ENCODE measurements around the gene TRIM56. TPM values are rescaled to one million over a fixed set of nuclear protein-coding genes. Genes with fewer than 3 reads are reported as not detected.
A peak's percentile ranks its signal among the peaks of the same experiment; 100 is the strongest.

TRIM56 gene
- total and polyA plus RNA-seq, 9 of the 15 experiments (the other 6 are each of a cell fraction or from before 2014, with no cell fraction given), result 2.0 to 29.7 (median 11.6) TPM

- TF ChIP-seq RCOR1 (IDR thresholded peaks at IDR 0.05; ENCODE audit: borderline replicate concordance in 1 of 2, low read depth in 2 of 2, low read length in 2 of 2) (peak in 1 of 2 experiments; percentile 82; a peak in 2 of 4 replicates), MCM5 (IDR thresholded peaks at IDR 0.05; ENCODE audit: low read depth) (no peak), YY1 (IDR thresholded peaks at IDR 0.05; ENCODE audit: borderline replicate concordance in 1 of 3, control insufficient read depth in 1 of 3, extremely low read depth in 1 of 3, insufficient read depth in 3 of 3, insufficient read length in 1 of 3, insufficient replicate concordance in 2 of 3, low read depth in 1 of 3, low read length in 2 of 3) (peak in 1 of 3 experiments; percentile 48), CCAR2 (IDR thresholded peaks at IDR 0.05; ENCODE audit: low read depth, low read length) (no peak), RNF219 (CRISPR knock-in tag; IDR thresholded peaks at IDR 0.05) (no peak), PTTG1 (tag; IDR thresholded peaks at IDR 0.05; ENCODE audit: low read depth) (no peak), HEY1 (CRISPR knock-in tag; IDR thresholded peaks at IDR 0.05; ENCODE audit: borderline replicate concordance) (no peak), PYGO2 (tag; IDR thresholded peaks at IDR 0.05) (no peak), HNRNPUL1 (IDR thresholded peaks at IDR 0.05; ENCODE audit: low read length) (no peak), KLF6 (CRISPR knock-in tag; IDR thresholded peaks at IDR 0.05; ENCODE audit: borderline replicate concordance) (no peak), MCM7 (IDR thresholded peaks at IDR 0.05) (no peak), E4F1 (CRISPR knock-in tag; IDR thresholded peaks at IDR 0.05; ENCODE audit: borderline replicate concordance) (no peak), BCLAF1 (IDR thresholded peaks at IDR 0.05; ENCODE audit: borderline replicate concordance in 1 of 2, control insufficient read depth in 1 of 2, low read depth in 2 of 2, low read length in 1 of 2) (no peak), HDAC2 (IDR thresholded peaks at IDR 0.05) (no peak)
Measured at GRCh38 chr7:101077303-101078086, 7.8 kb upstream of the TRIM56 start (continued).

All from K562 (cell line).